AG08395 (cell line): ENCODE results near the gene WBP1.
"Not testable (repeated sequence)": the region's sequence is repeated elsewhere in the genome, so short reads cannot be mapped to it uniquely, and the experiment has no call there.

Experiments
- DNase-seq: peaks from one replicate; pipeline ENCODE4 v3.0.0; 2012; ENCODE audit warnings: mixed read lengths, low spot score

WBP1 gene

GRCh38 chr2:74454654-74455511, 3.4 kb upstream of the WBP1 start, which contains the start of gene INO80B:
TSS of gene INO80B (plus strand) at chr2:74455087. CDS start at chr2:74455117, 30 bp downstream.
- DNase-seq = peak; percentile 94

GRCh38 chr2:74457129-74457548, 1.1 kb upstream of the WBP1 start:
- no peak for DNase-seq

GRCh38 chr2:74457549-74458131, 598 bp upstream of the WBP1 start:
- DNase-seq = no peak

GRCh38 chr2:74458938-74459363, 713 bp downstream of the WBP1 start:
- DNase-seq = no peak

- not testable (repeated sequence) for DNase-seq
Observed at GRCh38 chr2:74459503-74460118, 1.4 kb downstream of the WBP1 start.

GRCh38 chr2:74460187-74460586, 1.9 kb downstream of the WBP1 start:
- not testable (repeated sequence) for DNase-seq

GRCh38 chr2:74461187-74462053, 3.2 kb downstream of the WBP1 start:
- DNase-seq = no peak

- DNase-seq = no peak
Observed at GRCh38 chr2:74462054-74462785, 4.0 kb downstream of the WBP1 start.

GRCh38 chr2:74462786-74463105, 4.5 kb downstream of the WBP1 start:
- no peak for DNase-seq

GRCh38 chr2:74464406-74464805, 6.2 kb downstream of the WBP1 start:
- no peak for DNase-seq

GRCh38 chr2:74470742-74471141, 12.5 kb downstream of the WBP1 start:
- not testable (repeated sequence) for DNase-seq

GRCh38 chr2:74471332-74472065, 13.3 kb downstream of the WBP1 start:
- no peak for DNase-seq

- DNase-seq = peak; percentile 83
Observed at GRCh38 chr2:74472086-74472944, 14.1 kb downstream of the WBP1 start, which contains the start of gene MRPL53. TSS of gene MRPL53 (minus strand) at chr2:74472680. CDS start at chr2:74472660, 20 bp downstream.

- DNase-seq = no peak
Observed at GRCh38 chr2:74472945-74473258, 14.7 kb downstream of the WBP1 start.

- no peak for DNase-seq
Observed at GRCh38 chr2:74474481-74474880, 16.2 kb downstream of the WBP1 start.

- no peak for DNase-seq
Observed at GRCh38 chr2:74474899-74475298, 16.7 kb downstream of the WBP1 start.

- DNase-seq = no peak
Observed at GRCh38 chr2:74481431-74481830, 23.2 kb downstream of the WBP1 start.

- DNase-seq = peak; percentile 31
Observed at GRCh38 chr2:74481961-74482800, 23.9 kb downstream of the WBP1 start.
